Smooth muscle cell (in vitro differentiated cells): Measurements from ENCODE around the gene PCP4L1. TPM values are rescaled to one million over a fixed set of nuclear protein-coding genes. Genes with fewer than 3 reads are reported as not detected.

Source experiments
- DNase-seq: peaks from one replicate; lab custom pipeline; 2025; ENCODE audit not compliant: unreplicated experiment; lab: John Stamatoyannopoulos, UW
- H2AFZ ChIP-seq: fragments of 200-600 bp; sonication (generic); 2 replicates; pipeline ENCODE4 v1.6.0; 2016; ENCODE audit warnings: antibody characterized with exemption, low read depth, mild to moderate bottlenecking
- H3F3A ChIP-seq: fragments of 200-600 bp; sonication (generic); 2 replicates; pipeline ENCODE4 v1.6.0; 2017; ENCODE audit warnings: antibody characterized with exemption, low read depth
- H3K27ac ChIP-seq: fragments of 200-600 bp; sonication (generic); 2 replicates; pipeline ENCODE4 v1.5.1; 2016; ENCODE audit warnings: low read depth, mild to moderate bottlenecking
- H3K27me3 ChIP-seq: fragments of 200-600 bp; sonication (generic); 2 replicates; pipeline ENCODE4 v1.6.1; 2016; ENCODE audit warnings: low read depth, mild to moderate bottlenecking
- H3K36me3 ChIP-seq: fragments of 200-600 bp; sonication (generic); 2 replicates; pipeline ENCODE4 v1.5.1; 2016; ENCODE audit warnings: low read depth
- H3K4me1 ChIP-seq: fragments of 200-600 bp; sonication (generic); 2 replicates; pipeline ENCODE4 v1.5.1; 2016; ENCODE audit warnings: low read depth
- H3K4me2 ChIP-seq: fragments of 200-600 bp; sonication (generic); 2 replicates; pipeline ENCODE4 v1.6.0; 2016; ENCODE audit warnings: mild to moderate bottlenecking
- H3K4me3 ChIP-seq: fragments of 200-600 bp; sonication (generic); 2 replicates; pipeline ENCODE4 v1.5.1; 2016; ENCODE audit warnings: mild to moderate bottlenecking
- H3K79me2 ChIP-seq: fragments of 200-600 bp; sonication (generic); 2 replicates; pipeline ENCODE4 v1.6.0; 2016; ENCODE audit warnings: low read depth, mild to moderate bottlenecking
- H3K9ac ChIP-seq: fragments of 200-600 bp; sonication (generic); 2 replicates; pipeline ENCODE4 v1.6.0; 2016; ENCODE audit warnings: low read depth
- H3K9me3 ChIP-seq: fragments of 200-600 bp; sonication (generic); replicated peaks from 2 replicates; pipeline ENCODE4 v1.5.1; 2016; ENCODE audit warnings: low read depth
- H4K20me1 ChIP-seq: fragments of 200-600 bp; sonication (generic); 2 replicates; pipeline ENCODE4 v1.6.0; 2016; ENCODE audit warnings: low read depth
- CTCF ChIP-seq: fragments of 200-600 bp; sonication (generic); IDR thresholded peaks from 2 replicates; pipeline ENCODE4 v1.5.1; 2017; ENCODE audit warnings: borderline replicate concordance, mild to moderate bottlenecking, antibody characterized with exemption; ENCODE audit not compliant: insufficient read depth, poor library complexity, severe bottlenecking
- WGBS: methylation state at CpG from one replicate; pipeline ENCODE4 v1.1.7; 2016; ENCODE audit warnings: low lambda C conversion rate; 5-methylcytosine and 5-hydroxymethylcytosine counted together
- microRNA-seq: library from miRNA; unstranded; fragments of <30 nt; microRNA quantifications from one replicate; pipeline ENCODE4, GENCODE V29; 2016; ENCODE audit warnings: borderline number of aligned reads
- polyA plus RNA-seq: library from polyadenylated mRNA; unstranded; fragments of >200 nt; fragmentation: Nextera tagmentation; extraction: Ambion mirVana; gene quantifications from 2 replicates; pipeline ENCODE4 v1.2.1, GENCODE V29; 2016
- total RNA-seq: library from RNA; depleted of rRNA; stranded (reverse); fragments of >200 nt; gene quantifications from 2 replicates; pipeline ENCODE4 v1.2.3, GENCODE V29; 2014

PCP4L1 gene
- total and polyA plus RNA-seq, 2 experiments from 2014 or later, result 0.13 TPM; not detected in 1

GRCh38 chr1:161324020-161324419 is 65.5 kb downstream of the PCP4L1 start:
- peaks cover 11% of the 10 kb centered on the region for H3K79me2 ChIP-seq
- no peaks in the 10 kb centered on the region for H3K27me3 ChIP-seq
- no peaks in the 10 kb centered on the region for H3K4me1 ChIP-seq
- H3K9ac ChIP-seq, result no peak overlapping the region
- H3K4me3 ChIP-seq, result no peak overlapping the region
- no peak for TF ChIP-seq CTCF
- no peak overlapping the region for H3K27ac ChIP-seq
- no peak for DNase-seq
- no peaks in the 10 kb centered on the region for H3K9me3 ChIP-seq
- H4K20me1 ChIP-seq, result peaks cover 16% of the 10 kb centered on the region
- H3K36me3 ChIP-seq, result no peaks in the 10 kb centered on the region
- 96% methylated on average over 4 of the region's 4 CpGs for WGBS
- H3K4me2 ChIP-seq, result no peak overlapping the region
- no peaks in the 10 kb centered on the region for H3F3A ChIP-seq
- no peak overlapping the region for H2AFZ ChIP-seq

- peaks cover 9% of the 10 kb centered on the region for H3K36me3 ChIP-seq
Observed at GRCh38 chr1:161330346-161330745, 71.8 kb downstream of the PCP4L1 start.

GRCh38 chr1:161333166-161333565 is 74.6 kb downstream of the PCP4L1 start:
- WGBS, result 87% methylated on average over 9 of the region's 9 CpGs
- TF ChIP-seq CTCF, result no peak
- H3F3A ChIP-seq, result no peaks in the 10 kb centered on the region
- H3K4me1 ChIP-seq, result no peaks in the 10 kb centered on the region
- H3K9ac ChIP-seq, result no peak overlapping the region
- no peak overlapping the region for H3K27ac ChIP-seq
- H3K4me3 ChIP-seq, result no peak overlapping the region
- no peaks in the 10 kb centered on the region for H3K27me3 ChIP-seq
- H3K9me3 ChIP-seq, result no peaks in the 10 kb centered on the region
- H3K4me2 ChIP-seq, result no peak overlapping the region
- DNase-seq, result no peak
- no peaks in the 10 kb centered on the region for H3K79me2 ChIP-seq
- H4K20me1 ChIP-seq, result no peaks in the 10 kb centered on the region
- no peak overlapping the region for H2AFZ ChIP-seq
- H3K36me3 ChIP-seq, result peaks cover 9% of the 10 kb centered on the region

More at GRCh38 chr1:161330346-161330745, 71.8 kb downstream of the PCP4L1 start:
- no peaks in the 10 kb centered on the region for H3K79me2 ChIP-seq
- no peaks in the 10 kb centered on the region for H3K27me3 ChIP-seq
- no peaks in the 10 kb centered on the region for H3K9me3 ChIP-seq
- H4K20me1 ChIP-seq, result no peaks in the 10 kb centered on the region
- TF ChIP-seq CTCF, result no peak
- H3K4me3 ChIP-seq, result no peak overlapping the region
- no peak for DNase-seq
- WGBS, result 62% methylated on average over 4 of the region's 4 CpGs
- H2AFZ ChIP-seq, result no peak overlapping the region
- no peaks in the 10 kb centered on the region for H3K4me1 ChIP-seq
- no peak overlapping the region for H3K9ac ChIP-seq
- H3K4me2 ChIP-seq, result no peak overlapping the region
- no peaks in the 10 kb centered on the region for H3F3A ChIP-seq
- no peak overlapping the region for H3K27ac ChIP-seq

Small RNAs within 50 kb of the gene (microRNA-seq; reads per million reads assigned to microRNA genes)
- gene MIR5187, result 4.1 reads per million

Other genes with a start within 250 kb of the PCP4L1 start
- gene F11R, start 237.6 kb upstream of the PCP4L1 start, total RNA-seq, result 57.8 and 62.5 TPM in 2 replicates
- gene F11R, start 237.6 kb upstream of the PCP4L1 start, polyA plus RNA-seq, result 26.4 and 35.6 TPM in 2 replicates
- 11.5 and 48.0 TPM in 2 replicates for gene TSTD1, start 219.8 kb upstream of the PCP4L1 start, total RNA-seq
- gene TSTD1, start 219.8 kb upstream of the PCP4L1 start, polyA plus RNA-seq, result 26.0 and 63.2 TPM in 2 replicates
- 47.0 and 51.7 TPM in 2 replicates for gene USF1, start 212.8 kb upstream of the PCP4L1 start, total RNA-seq
- gene USF1, start 212.8 kb upstream of the PCP4L1 start, polyA plus RNA-seq, result 18.2 and 20.0 TPM in 2 replicates
- 0.90 and 1.2 TPM in 2 replicates for gene ARHGAP30, start 188.9 kb upstream of the PCP4L1 start, total RNA-seq
- 0.13 and 1.1 TPM in 2 replicates for gene ARHGAP30, start 188.9 kb upstream of the PCP4L1 start, polyA plus RNA-seq
- 18.2 and 27.6 TPM in 2 replicates for gene NECTIN4, start 169.2 kb upstream of the PCP4L1 start, total RNA-seq
- gene NECTIN4, start 169.2 kb upstream of the PCP4L1 start, polyA plus RNA-seq, result 12.7 and 32.8 TPM in 2 replicates
- 2.2 and 10.0 TPM in 2 replicates for gene KLHDC9, start 160.4 kb upstream of the PCP4L1 start, total RNA-seq
- gene KLHDC9, start 160.4 kb upstream of the PCP4L1 start, polyA plus RNA-seq, result 3.3 and 4.6 TPM in 2 replicates
- 49.0 and 82.0 TPM in 2 replicates for gene PFDN2, start 140.7 kb upstream of the PCP4L1 start, total RNA-seq
- 139 and 150 TPM in 2 replicates for gene PFDN2, start 140.7 kb upstream of the PCP4L1 start, polyA plus RNA-seq
- gene NIT1, start 140.6 kb upstream of the PCP4L1 start, total RNA-seq, result 33.6 and 37.2 TPM in 2 replicates
- gene NIT1, start 140.6 kb upstream of the PCP4L1 start, polyA plus RNA-seq, result 37.6 and 53.0 TPM in 2 replicates
- 36.3 and 36.9 TPM in 2 replicates for gene DEDD, start 126.1 kb upstream of the PCP4L1 start, total RNA-seq
- gene DEDD, start 126.1 kb upstream of the PCP4L1 start, polyA plus RNA-seq, result 33.7 and 38.6 TPM in 2 replicates
- 57.1 and 58.2 TPM in 2 replicates for gene UFC1, start 104.8 kb upstream of the PCP4L1 start, total RNA-seq
- gene UFC1, start 104.8 kb upstream of the PCP4L1 start, polyA plus RNA-seq, result 81.5 and 94.5 TPM in 2 replicates
- gene USP21, start 99.2 kb upstream of the PCP4L1 start, total RNA-seq, result 6.9 and 10.7 TPM in 2 replicates
- 25.4 and 30.8 TPM in 2 replicates for gene USP21, start 99.2 kb upstream of the PCP4L1 start, polyA plus RNA-seq
- gene PPOX, start 92.3 kb upstream of the PCP4L1 start, total RNA-seq, result 14.2 and 16.5 TPM in 2 replicates
- 23.8 and 31.6 TPM in 2 replicates for gene PPOX, start 92.3 kb upstream of the PCP4L1 start, polyA plus RNA-seq
- 21.4 and 21.9 TPM in 2 replicates for gene B4GALT3, start 81.2 kb upstream of the PCP4L1 start, total RNA-seq
- 44.9 and 47.0 TPM in 2 replicates for gene B4GALT3, start 81.2 kb upstream of the PCP4L1 start, polyA plus RNA-seq
- gene ADAMTS4, start 59.7 kb upstream of the PCP4L1 start, total RNA-seq, result 11.5 and 17.1 TPM in 2 replicates
- 17.7 and 28.3 TPM in 2 replicates for gene ADAMTS4, start 59.7 kb upstream of the PCP4L1 start, polyA plus RNA-seq
- gene NDUFS2, start 56.4 kb upstream of the PCP4L1 start, total RNA-seq, result 54.3 and 58.1 TPM in 2 replicates
- gene NDUFS2, start 56.4 kb upstream of the PCP4L1 start, polyA plus RNA-seq, result 136 and 139 TPM in 2 replicates
- gene FCER1G, start 43.5 kb upstream of the PCP4L1 start, total RNA-seq, result not detected in 2 replicates
- 0.78 and 0.98 TPM in 2 replicates for gene FCER1G, start 43.5 kb upstream of the PCP4L1 start, polyA plus RNA-seq
- not detected in 2 replicates for gene APOA2, start 35.1 kb upstream of the PCP4L1 start, total RNA-seq
- 1.6 and 3.6 TPM in 2 replicates for gene APOA2, start 35.1 kb upstream of the PCP4L1 start, polyA plus RNA-seq
- gene TOMM40L, start 32.7 kb upstream of the PCP4L1 start, total RNA-seq, result 3.3 and 8.6 TPM in 2 replicates
- gene TOMM40L, start 32.7 kb upstream of the PCP4L1 start, polyA plus RNA-seq, result 8.3 and 9.0 TPM in 2 replicates
- gene NR1I3, start 20.5 kb upstream of the PCP4L1 start, total RNA-seq, result not detected in 2 replicates
- 0.46 and 0.90 TPM in 2 replicates for gene NR1I3, start 20.5 kb upstream of the PCP4L1 start, polyA plus RNA-seq
- not detected in 2 replicates for gene MPZ, start 51.2 kb downstream of the PCP4L1 start, total RNA-seq
- 0.22 TPM in 1 of 2 replicates, not detected in the other for gene MPZ, start 51.2 kb downstream of the PCP4L1 start, polyA plus RNA-seq
- gene SDHC, start 55.6 kb downstream of the PCP4L1 start, total RNA-seq, result 153 and 179 TPM in 2 replicates
- gene SDHC, start 55.6 kb downstream of the PCP4L1 start, polyA plus RNA-seq, result 333 and 342 TPM in 2 replicates
- not detected in 2 replicates for gene CFAP126, start 109.1 kb downstream of the PCP4L1 start, total RNA-seq
- gene CFAP126, start 109.1 kb downstream of the PCP4L1 start, polyA plus RNA-seq, result not detected in 2 replicates
- gene FCGR2A, start 246.7 kb downstream of the PCP4L1 start, total RNA-seq, result 0.36 TPM in 1 of 2 replicates, not detected in the other
- gene FCGR2A, start 246.7 kb downstream of the PCP4L1 start, polyA plus RNA-seq, result 0.15 and 0.46 TPM in 2 replicates